Testis (tissue), 2 donors: ENCODE measurements around the gene WWP2.

Experiments
- CTCF ChIP-seq, 3 experiments: fragments of 450-650 bp in 2 of 3; fragments of 200-600 bp in 1 of 3; sonication (generic) in 1 of 3; IDR thresholded peaks; one replicate each; pipeline ENCODE4 v1.5.1; 2016 to 2019; ENCODE audit warnings: antibody characterized with exemption in 3 of 3, mild to moderate bottlenecking in 2 of 3, moderate library complexity in 1 of 3
- POLR2A ChIP-seq: fragments of 450-650 bp; IDR thresholded peaks from one replicate; pipeline ENCODE4 v1.6.1; 2017; ENCODE audit warnings: antibody characterized with exemption, mild to moderate bottlenecking, moderate library complexity

- TF ChIP-seq CTCF (IDR thresholded peaks at IDR 0.05) = no peak
- no peak for TF ChIP-seq POLR2A
These were observed 59.7 kb downstream of the WWP2 start for GRCh38 chr16:69821844-69822173.
